Upper lobe of left lung (tissue), 6 donors: ENCODE measurements around the gene HK2. TPM values are rescaled to one million over a fixed set of nuclear protein-coding genes. Genes with fewer than 3 reads are reported as not detected.
"Not testable (repeated sequence)": the region's sequence is repeated elsewhere in the genome, so short reads cannot be mapped to it uniquely, and the experiment has no call there.

Experiments
- ATAC-seq, 2 donors: fragments of 200-7000 bp; cut with Tn5 transposase; one replicate each; pipeline ENCODE4 v1.9.1; 2022; ENCODE audit warnings: mild to moderate bottlenecking in 2 of 2, moderate library complexity in 2 of 2; ENCODE audit not compliant: low FRiP score in 2 of 2
- DNase-seq, 2 donors: peaks; one replicate each; pipeline ENCODE4 v3.0.0-alpha.2; 2019 to 2020
- H3K27ac ChIP-seq, 4 donors: fragments of 200-600 bp; sonication (generic); one replicate each; pipeline ENCODE4 v1.5.1; 2016 to 2019
- H3K27me3 ChIP-seq, 4 donors: fragments of 200-600 bp; sonication (generic); one replicate each; pipeline ENCODE4 v1.5.1; 2017 to 2019
- H3K36me3 ChIP-seq, 4 donors: fragments of 200-600 bp; sonication (generic); one replicate each; pipeline ENCODE4 v1.5.1; 2016 to 2019
- H3K4me1 ChIP-seq, 4 donors: fragments of 200-600 bp; sonication (generic); one replicate each; pipeline ENCODE4 v1.5.1; 2018 to 2019
- H3K4me3 ChIP-seq, 4 donors: fragments of 200-600 bp; sonication (generic); one replicate each; pipeline ENCODE4 v1.5.1; 2017 to 2019; ENCODE audit warnings: mild to moderate bottlenecking in 2 of 4, moderate library complexity in 1 of 4
- H3K9me3 ChIP-seq, 4 donors: fragments of 200-600 bp; sonication (generic); one replicate each; pipeline ENCODE4 v1.5.1; 2018 to 2019
- EP300 ChIP-seq, 4 donors: sonication (generic); formaldehyde crosslinking; IDR thresholded peaks; one replicate each; pipeline ENCODE4 v1.5.1; 2017; ENCODE audit warnings: antibody characterized with exemption in 4 of 4, control low read depth in 2 of 4
- POLR2A ChIP-seq, 4 donors: fragments of 450-650 bp; IDR thresholded peaks; one replicate each; pipeline ENCODE4 v1.5.1; 2016 to 2017; ENCODE audit warnings: antibody characterized with exemption in 4 of 4, mild to moderate bottlenecking in 2 of 4
- POLR2AphosphoS5 ChIP-seq, 2 donors: sonication (generic); formaldehyde crosslinking; IDR thresholded peaks; one replicate each; pipeline ENCODE4 v1.5.1; 2017; ENCODE audit warnings: antibody characterized with exemption in 2 of 2
- WGBS, 2 donors: methylation state at CpG; one replicate each; pipeline ENCODE4 v1.1.5; 2017 to 2018; 5-methylcytosine and 5-hydroxymethylcytosine counted together
- total RNA-seq, 6 donors: library from RNA; depleted of rRNA in 4 of 6; stranded (reverse); fragments of >200 nt in 4 of 6; gene quantifications; one replicate each; pipeline versions ENCODE4 v1.1.0 to v1.2.1, GENCODE V29; 2016 to 2021
- TF ChIP-seq, protein P1 (sequence below), 6 experiments: fragments of 450-650 bp in 4 of 6; fragments of 200-600 bp in 2 of 6; sonication (generic) in 2 of 6; IDR thresholded peaks; one replicate each; pipeline ENCODE4 v1.5.1; 2016 to 2019; ENCODE audit warnings: antibody characterized with exemption in 6 of 6
- donor health status: DM: no; HTN: no; CAD: no; lungs with moderate emphysema.
- donor health status: DM: no; HTN: yes; CAD: no; lungs with severe emphysema.

Gene HK2
- total RNA-seq, 6 donors from 2014 or later, result 29.0 to 98.8 (median 39.7) TPM

DNA sequence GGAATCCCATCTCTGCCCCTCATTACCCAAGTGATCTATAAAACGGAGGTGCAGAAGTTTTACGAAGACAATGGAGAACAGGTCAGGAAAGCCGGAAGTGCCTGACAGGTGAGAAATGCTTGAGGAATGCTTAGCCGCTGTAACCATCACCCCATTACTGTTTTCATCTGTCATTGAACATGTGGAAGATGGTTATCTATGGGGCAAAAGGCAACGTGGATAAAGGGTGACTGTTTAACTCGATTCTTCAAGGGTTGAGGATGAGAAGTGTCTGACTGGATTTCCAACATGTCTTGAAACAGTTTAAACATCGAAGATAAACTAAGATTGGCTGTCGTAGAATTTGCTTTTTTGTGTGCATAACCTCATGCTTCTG lies 17.3 kb downstream of the HK2 start:
- TF ChIP-seq POLR2A (IDR thresholded peaks at IDR 0.05) (no peak), POLR2AphosphoS5 (IDR thresholded peaks at IDR 0.05) (no peak), EP300 (IDR thresholded peaks at IDR 0.05) (no peak)
- TF ChIP-seq, protein P1, sequence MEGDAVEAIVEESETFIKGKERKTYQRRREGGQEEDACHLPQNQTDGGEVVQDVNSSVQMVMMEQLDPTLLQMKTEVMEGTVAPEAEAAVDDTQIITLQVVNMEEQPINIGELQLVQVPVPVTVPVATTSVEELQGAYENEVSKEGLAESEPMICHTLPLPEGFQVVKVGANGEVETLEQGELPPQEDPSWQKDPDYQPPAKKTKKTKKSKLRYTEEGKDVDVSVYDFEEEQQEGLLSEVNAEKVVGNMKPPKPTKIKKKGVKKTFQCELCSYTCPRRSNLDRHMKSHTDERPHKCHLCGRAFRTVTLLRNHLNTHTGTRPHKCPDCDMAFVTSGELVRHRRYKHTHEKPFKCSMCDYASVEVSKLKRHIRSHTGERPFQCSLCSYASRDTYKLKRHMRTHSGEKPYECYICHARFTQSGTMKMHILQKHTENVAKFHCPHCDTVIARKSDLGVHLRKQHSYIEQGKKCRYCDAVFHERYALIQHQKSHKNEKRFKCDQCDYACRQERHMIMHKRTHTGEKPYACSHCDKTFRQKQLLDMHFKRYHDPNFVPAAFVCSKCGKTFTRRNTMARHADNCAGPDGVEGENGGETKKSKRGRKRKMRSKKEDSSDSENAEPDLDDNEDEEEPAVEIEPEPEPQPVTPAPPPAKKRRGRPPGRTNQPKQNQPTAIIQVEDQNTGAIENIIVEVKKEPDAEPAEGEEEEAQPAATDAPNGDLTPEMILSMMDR (IDR thresholded peaks at IDR 0.05), result no peak
- peak overlapping the region; percentile 68 to 86 (median 84) for H3K27ac ChIP-seq
- peaks cover 25 to 70% (median 58%) of the 10 kb centered on the region in 4 donors for H3K4me1 ChIP-seq

DNA sequence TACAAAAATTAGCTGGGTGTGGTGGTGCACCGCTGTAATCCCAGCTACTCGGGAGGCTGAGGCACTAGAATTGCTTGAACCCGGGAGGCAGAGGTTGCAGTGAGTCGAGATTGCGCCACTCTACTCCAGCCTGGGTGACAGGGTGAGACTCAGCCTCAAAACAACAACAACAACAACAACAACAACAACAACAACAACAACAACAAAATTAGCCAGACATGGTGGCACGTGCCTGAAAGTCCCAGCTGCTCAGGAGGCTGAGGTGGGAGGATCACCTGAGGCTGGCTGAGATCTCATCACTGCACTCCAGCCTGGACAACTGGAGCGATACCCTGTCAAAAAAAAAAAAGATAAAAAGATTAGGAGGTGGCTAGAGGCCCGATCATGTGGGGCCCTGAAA lies 19.4 kb downstream of the HK2 start:
- WGBS, 2 donors, result 89 to 94% methylated on average over 8 of the region's 8 CpGs
- not testable (repeated sequence) for H3K4me3 ChIP-seq, H3K36me3 ChIP-seq, DNase-seq, H3K27ac ChIP-seq, ATAC-seq, H3K9me3 ChIP-seq, H3K27me3 ChIP-seq
- H3K4me1 ChIP-seq, result peaks cover 30 to 72% (median 51%) of the 10 kb centered on the region in 4 donors

More for the DNA sequence above, 17.3 kb downstream of the HK2 start:
- DNase-seq (no peak), ATAC-seq (no peak)
- Histone ChIP-seq H3K36me3 (no peaks in the 10 kb centered on the region), H3K27me3 (no peaks in the 10 kb centered on the region), H3K9me3 (no peaks in the 10 kb centered on the region), H3K4me3 (no peak overlapping the region)
- WGBS, 2 donors, result 72 to 77% methylated on average over 8 of the region's 8 CpGs

DNA sequence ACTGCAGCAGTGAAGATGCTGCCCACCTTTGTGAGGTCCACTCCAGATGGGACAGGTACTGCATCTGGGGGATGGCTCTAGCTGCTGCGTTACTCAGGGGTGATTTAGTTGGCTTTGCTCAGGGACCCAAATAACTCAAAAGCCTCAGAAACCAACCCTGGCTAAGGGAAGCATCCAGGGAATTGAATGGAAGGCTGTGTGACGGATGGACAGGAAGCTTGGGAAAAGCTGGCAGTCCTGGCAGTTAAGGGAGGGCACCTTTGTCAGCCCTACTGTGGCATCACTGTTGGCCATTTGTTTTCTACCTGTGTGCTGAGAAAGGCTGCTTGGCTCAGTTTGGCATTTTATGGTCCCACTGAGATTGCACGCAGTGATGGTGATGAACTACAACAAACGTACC lies 20.5 kb downstream of the HK2 start:
- H3K4me1 ChIP-seq, result peaks cover 21 to 64% (median 43%) of the 10 kb centered on the region in 4 donors
- no peak for ATAC-seq
- WGBS, 2 donors, result 93 to 97% methylated on average over 4 of the region's 4 CpGs

DNA sequence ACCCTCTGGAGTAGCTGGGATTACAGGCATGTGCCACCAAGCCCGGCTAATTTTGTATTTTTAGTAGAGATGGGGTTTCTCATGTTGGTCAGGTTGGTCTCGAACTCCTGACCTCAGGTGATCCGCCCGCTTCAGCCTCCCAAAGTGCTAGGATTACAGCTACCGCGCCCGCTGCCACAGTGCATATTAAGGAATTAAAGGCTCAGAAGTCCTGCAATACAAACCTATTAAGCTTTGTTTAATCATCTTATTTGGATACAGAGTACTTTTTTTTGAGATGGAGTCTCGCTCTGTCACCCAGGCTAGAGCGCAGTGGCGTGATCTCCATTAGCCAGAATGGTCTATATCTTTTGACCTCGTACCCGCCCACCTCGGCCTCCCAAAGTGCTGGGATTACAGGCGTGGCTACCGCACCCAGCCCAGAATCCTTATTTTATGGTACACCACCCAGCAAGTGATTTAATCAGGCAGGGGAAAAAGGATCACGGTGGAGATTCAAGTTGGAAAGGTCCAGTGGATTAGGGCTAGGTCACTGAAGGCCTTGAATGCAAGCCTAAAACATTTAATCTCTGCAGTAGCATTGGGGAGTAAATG lies 21.3 kb downstream of the HK2 start:
- ATAC-seq, H3K36me3 ChIP-seq, H3K27me3 ChIP-seq, DNase-seq, H3K4me3 ChIP-seq, H3K9me3 ChIP-seq: not testable (repeated sequence)
- Histone ChIP-seq H3K4me1 (peaks cover 13 to 62% (median 36%) of the 10 kb centered on the region in 4 donors), H3K27ac (peak overlapping the region in 3 of 4 donors; percentile 61 to 70 (median 65))
- WGBS, 2 donors, result 95 to 96% methylated on average over 16 of the region's 16 CpGs

More for the DNA sequence above, 20.5 kb downstream of the HK2 start:
- Histone ChIP-seq H3K36me3 (no peaks in the 10 kb centered on the region), H3K4me3 (no peak overlapping the region), H3K27me3 (no peaks in the 10 kb centered on the region), H3K27ac (no peak overlapping the region), H3K9me3 (no peaks in the 10 kb centered on the region)
- no peak for TF ChIP-seq EP300 (IDR thresholded peaks at IDR 0.05)
- no peak for TF ChIP-seq POLR2AphosphoS5 (IDR thresholded peaks at IDR 0.05)
- TF ChIP-seq, protein P1 (IDR thresholded peaks at IDR 0.05), result no peak
- no peak for TF ChIP-seq POLR2A (IDR thresholded peaks at IDR 0.05)
- no peak for DNase-seq

DNA sequence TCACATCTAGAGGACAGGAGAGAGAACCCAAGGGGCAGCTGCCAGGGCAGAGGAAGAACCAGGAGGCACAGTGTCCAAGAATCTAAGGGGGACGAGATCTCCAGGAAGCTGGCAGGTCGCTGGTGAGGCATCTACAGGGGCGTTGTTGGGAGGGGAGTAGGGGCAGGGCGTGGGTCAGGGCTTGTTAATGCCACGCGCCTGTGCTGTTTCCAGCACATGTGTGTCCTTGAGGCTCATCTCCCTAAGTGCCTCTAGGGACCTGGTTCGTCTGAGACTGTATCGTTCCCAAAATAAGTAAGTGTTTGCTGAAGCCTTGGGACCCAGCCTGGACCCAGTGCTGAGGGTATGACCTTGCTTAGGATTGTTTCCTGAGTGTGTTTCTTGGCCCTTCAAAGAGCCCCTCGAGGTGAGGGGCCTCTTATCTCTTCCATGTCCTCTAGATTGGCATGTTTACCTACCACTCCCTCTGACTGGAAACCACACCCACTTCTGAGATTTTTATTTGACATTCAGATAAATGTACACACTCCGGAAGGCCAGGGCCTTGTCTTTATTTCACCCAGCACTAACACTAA lies 22.2 kb downstream of the HK2 start:
- no peaks in the 10 kb centered on the region for H3K27me3 ChIP-seq
- DNase-seq (peak in 1 of 2 donors; percentile 88), ATAC-seq (peak; percentile 57 to 91)
- peak overlapping the region in 3 of 4 donors; percentile 61 to 70 (median 65) for H3K27ac ChIP-seq
- H3K36me3 ChIP-seq, result no peaks in the 10 kb centered on the region
- 48 to 55% methylated on average over 7 to 10 of the region's 10 CpGs for WGBS, 2 donors
- no peaks in the 10 kb centered on the region for H3K9me3 ChIP-seq
- no peak overlapping the region for H3K4me3 ChIP-seq
- H3K4me1 ChIP-seq, result peaks cover 8 to 62% (median 29%) of the 10 kb centered on the region in 4 donors
- TF ChIP-seq, protein P1 (IDR thresholded peaks at IDR 0.05), result no peak
- TF ChIP-seq POLR2AphosphoS5 (IDR thresholded peaks at IDR 0.05) (peak; percentile 58 to 77), EP300 (IDR thresholded peaks at IDR 0.05) (peak in 3 of 4 donors; percentile 92 to 99 (median 95))

DNA sequence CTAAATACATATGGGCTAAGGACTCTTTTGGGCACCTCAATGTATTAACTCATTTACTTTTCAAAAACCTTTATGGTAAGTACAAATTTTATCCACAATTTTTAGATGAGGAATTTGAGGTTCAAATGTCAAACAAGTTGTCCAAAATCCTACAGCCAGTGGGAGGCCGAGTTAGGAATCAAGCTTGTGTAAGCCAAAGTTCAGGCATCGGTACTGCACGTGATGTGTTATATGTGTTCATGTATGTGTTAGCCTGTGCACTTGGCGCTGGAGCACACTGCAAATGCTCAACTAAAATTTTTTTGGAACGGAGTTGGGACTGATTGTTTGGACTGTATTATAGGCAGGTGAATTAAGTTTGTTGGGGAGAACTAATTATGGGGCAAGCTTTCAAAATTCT lies 22.7 kb downstream of the HK2 start:
- H3K9me3 ChIP-seq, result no peaks in the 10 kb centered on the region
- H3K36me3 ChIP-seq, result no peaks in the 10 kb centered on the region
- no peaks in the 10 kb centered on the region for H3K27me3 ChIP-seq
- peaks cover 7 to 57% (median 27%) of the 10 kb centered on the region in 4 donors for H3K4me1 ChIP-seq
- DNase-seq (no peak), ATAC-seq (peak in 1 of 2 donors; percentile 60)
- WGBS, 2 donors, result 74 to 75% methylated on average over 5 of the region's 5 CpGs
- H3K4me3 ChIP-seq, result no peak overlapping the region
- peak overlapping the region; percentile 0 to 59 (median 30) for H3K27ac ChIP-seq
- TF ChIP-seq POLR2AphosphoS5 (IDR thresholded peaks at IDR 0.05) (no peak), EP300 (IDR thresholded peaks at IDR 0.05) (no peak), POLR2A (IDR thresholded peaks at IDR 0.05) (no peak)
- TF ChIP-seq, protein P1 (IDR thresholded peaks at IDR 0.05), result no peak
